OCI-LY3 (cell line): ENCODE results near the gene RBMS3.

Experiments
- CTCF ChIP-seq: fragments of 200-600, 300-600 bp; sonication (generic); IDR thresholded peaks from 2 replicates; pipeline ENCODE4 v1.5.1; 2014; ENCODE audit warnings: antibody characterized with exemption, low read length, low read depth
- EZH2phosphoT487 ChIP-seq: fragments of 200-600 bp; shearing (Covaris generic); IDR thresholded peaks from 2 replicates; pipeline ENCODE4 v1.6.1; 2018; ENCODE audit warnings: antibody characterized with exemption, mixed run types, low read depth

GRCh38 chr3:29594261-29594660 lies 313.4 kb downstream of the RBMS3 start:
- TF ChIP-seq CTCF (no peak), EZH2phosphoT487 (no peak)
